HG02588 (cell line): ENCODE measurements around the gene DENND1A.

Source experiments
- ATAC-seq: cut with Tn5 transposase; IDR thresholded peaks from one replicate; pipeline ENCODE4 v1.9.1; 2021; ENCODE audit warnings: mild to moderate bottlenecking, moderate library complexity; ENCODE audit not compliant: unreplicated experiment

The DENND1A gene

DNA sequence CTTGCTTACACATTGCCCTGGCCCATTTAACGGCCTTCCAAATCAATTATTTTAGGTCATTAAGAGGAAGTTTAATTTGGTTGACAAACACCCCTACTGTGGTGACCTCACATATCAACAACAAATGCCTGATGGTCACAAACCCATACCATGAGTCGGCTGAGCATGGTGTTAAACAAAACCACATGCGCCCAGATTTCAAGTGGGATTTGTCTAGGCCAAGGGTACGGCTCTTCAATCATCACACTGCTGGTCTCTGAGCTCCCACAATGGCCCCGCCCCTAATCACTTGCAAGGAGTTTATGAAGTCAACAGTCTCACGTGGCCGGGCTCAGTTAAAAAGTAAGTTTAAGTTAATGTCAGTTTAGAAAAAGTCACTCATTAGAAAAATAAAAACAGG is 330.1 kb downstream of the DENND1A start:
- no peak for ATAC-seq

DNA sequence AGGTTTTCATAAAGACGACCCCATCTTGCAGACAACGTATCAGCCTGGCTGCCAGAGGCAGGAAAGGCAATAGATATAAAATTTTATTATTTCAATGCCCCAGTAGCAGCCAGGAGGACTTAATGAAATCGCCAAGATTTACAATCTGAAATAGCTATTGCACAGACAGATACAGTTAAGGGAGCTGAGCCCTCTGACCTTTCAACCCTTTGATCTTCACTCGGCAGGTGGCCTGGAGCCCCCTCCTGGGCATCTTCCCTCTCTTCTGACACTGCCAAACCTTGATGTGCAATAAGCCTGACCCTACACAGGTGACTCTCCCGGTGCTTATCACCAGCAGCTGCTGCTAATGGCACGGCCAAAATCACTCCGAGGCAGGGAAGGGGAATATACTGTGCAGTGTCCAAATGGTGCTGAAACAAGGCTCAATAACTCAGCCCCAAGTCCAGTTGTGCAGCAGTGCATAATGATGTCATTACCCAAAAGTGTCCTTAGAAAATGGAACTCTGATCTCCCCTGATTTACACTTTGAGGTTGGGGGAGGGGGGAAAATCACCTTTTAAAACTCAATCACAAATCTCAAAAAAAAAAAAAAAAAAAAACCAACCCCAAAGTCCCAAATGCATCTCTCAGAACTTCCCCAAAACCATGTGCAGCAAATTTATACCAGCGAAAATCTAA is 331.9 kb downstream of the DENND1A start:
- no peak for ATAC-seq

DNA sequence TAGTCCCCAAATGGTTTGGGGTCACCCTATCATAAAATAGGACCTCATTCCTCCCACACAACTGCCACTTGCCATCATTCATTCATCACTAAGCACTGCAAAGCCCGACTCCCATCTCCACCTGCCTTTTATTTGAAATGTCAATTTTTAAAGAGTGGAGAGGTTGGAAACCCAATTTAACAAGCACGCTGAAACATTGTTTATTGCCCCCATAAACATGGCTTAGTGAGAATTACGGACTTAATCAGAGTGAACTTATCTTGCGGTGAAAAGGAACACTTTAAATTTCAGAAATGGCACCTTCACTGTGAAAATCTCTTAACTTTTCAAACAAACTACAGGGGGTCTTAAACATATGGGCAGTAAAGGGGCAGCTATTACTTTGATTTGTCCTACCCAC is 332.9 kb downstream of the DENND1A start:
- no peak for ATAC-seq

- no peak for ATAC-seq
Observed at GRCh38 chr9:123591283-123591682, 338.6 kb downstream of the DENND1A start.

DNA sequence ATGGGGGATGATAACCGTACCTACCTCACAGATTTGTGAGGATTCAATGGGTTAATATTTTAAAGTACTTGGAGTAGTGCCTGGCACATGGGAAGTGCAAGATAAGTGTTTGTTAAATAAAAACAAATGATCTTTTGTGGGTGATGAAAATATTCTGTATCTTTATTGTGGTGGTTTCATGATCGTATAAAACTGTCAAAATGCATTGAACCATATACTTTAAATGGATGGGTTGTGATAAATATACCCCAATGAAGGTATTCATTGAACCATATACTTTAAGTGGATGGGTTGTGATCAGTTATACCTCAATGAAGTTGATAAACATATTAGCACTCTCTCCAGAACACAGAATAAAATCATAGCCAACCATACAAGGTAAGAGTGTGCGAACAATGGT is 339.4 kb downstream of the DENND1A start:
- ATAC-seq, result no peak

DNA sequence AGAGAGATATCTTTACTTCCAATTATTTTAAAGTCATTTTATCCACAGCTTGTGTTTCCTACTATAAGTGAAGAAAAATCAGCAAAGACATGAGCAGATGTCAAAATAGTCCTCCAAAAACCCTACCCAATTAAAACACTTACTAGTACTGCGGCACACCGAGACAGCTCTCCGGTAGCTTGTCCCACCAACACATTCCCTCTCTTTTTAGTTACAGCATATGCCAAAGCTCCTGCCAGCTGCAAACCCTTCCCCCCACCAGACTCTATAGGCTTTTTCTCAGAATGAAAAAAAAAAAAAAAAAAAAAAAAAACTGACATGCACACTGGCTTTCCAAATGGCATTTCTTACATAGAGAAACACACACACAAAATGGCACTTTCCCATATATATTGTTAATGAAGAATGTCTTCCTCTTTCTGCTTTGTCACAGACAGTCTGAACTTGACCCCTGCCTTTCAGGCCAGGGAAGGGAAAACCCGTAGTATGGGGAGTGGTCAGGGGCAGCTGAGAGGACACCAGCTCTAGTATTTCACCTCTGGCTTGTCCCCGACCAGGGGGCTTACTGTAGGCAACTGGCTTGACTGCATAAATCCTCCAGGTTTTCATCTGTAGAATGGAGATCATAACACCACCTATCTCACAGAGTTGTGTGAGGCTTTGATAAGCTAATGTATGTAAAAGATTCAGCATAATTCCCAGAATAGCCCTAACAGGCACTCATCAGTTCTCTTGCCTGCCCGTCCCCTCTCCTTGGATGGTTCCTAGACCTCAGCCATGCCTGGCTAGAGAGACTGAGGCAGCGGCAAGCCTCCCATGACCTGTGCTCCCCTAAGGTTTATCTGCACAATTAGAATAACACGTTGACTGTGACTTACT is 340.3 kb downstream of the DENND1A start:
- no peak for ATAC-seq

GRCh38 chr9:123586275-123586674 is 343.7 kb downstream of the DENND1A start:
- ATAC-seq, result no peak

- no peak for ATAC-seq
Observed at GRCh38 chr9:123584202-123585176, 345.4 kb downstream of the DENND1A start.

- ATAC-seq, result no peak
Observed at GRCh38 chr9:123583646-123584045, 346.3 kb downstream of the DENND1A start.

DNA sequence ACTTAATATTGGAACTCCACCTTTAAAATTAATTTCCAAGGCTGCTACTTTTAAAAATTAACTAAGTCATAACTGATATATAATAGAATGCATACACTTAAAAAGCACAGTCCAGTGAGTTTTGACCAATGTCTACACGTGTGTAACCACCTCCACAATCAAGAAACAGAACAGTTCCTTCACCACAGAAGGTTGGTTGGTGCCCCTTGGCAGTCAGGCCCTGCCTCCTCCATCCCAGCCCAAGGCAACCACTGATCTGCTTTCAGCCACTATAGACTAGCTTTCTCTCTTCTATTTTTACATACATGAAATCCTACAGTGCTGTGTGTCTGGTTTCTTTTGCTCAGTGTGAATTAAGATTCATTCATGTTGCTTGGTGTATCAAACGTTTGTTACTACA is 358.7 kb downstream of the DENND1A start:
- no peak for ATAC-seq

GRCh38 chr9:123568691-123569688 is 360.9 kb downstream of the DENND1A start:
- no peak for ATAC-seq

DNA sequence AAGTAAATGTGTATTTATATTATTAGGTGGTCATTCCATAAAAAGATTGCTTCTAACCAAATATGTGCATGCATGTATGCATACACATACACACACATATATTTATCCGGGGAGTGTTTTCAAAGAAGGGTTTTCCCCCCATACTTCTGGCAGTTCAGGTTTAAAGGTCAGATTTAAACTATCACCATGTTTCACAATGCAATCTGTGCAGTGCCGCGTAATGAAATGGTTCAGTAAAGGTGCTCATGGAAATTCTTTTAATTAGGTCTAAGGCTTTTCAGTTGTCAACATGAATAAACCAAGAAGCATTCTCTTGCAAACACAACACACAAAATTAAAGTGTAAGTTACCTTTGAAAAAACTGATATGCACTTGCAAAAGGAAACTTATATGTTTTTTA is 362.9 kb downstream of the DENND1A start:
- ATAC-seq, result no peak

- ATAC-seq, result no peak
Observed at GRCh38 chr9:123564652-123565051, 365.3 kb downstream of the DENND1A start.

DNA sequence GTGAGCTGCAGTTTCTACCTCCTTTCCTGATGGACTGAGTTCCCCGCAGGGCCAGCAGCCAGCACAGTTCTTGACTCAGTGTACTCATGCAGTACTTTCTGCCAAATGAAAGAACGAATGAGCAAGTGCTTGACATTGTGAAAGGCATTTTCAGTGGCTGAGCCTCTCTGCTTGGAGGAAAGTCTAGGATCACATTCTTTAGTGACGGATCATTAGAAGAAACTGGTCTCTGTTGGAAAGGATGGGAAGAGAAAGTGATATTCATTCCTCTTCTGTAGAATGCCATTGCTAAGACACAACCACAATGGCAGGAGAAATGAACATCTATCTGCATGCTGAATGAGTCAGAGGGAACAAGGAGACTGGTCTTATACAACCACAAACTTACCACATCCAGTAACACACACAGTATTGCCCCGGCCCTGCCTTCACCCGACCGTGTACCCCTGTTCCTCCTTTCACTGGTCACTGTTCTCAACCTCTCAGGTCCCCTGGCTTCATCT is 367.0 kb downstream of the DENND1A start:
- no peak for ATAC-seq

DNA sequence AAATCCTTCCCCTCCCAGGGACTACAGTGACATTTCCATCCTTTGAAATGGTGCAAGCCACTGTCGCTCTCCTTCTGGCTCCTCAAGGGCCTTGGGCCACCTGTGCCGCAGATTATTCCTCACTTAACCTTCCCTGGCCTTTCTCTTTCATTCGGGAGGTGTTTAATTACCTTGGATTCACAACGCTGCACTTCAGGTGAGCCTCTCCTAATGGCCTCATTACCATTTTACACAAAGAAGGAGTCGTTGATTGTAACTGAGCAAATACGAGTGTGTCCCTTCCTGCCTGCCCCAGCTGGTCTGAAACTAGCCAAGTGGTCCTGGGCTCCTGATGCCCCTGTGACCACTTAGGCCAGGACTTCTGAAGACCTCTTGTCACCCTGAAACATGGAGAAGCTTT is 368.9 kb downstream of the DENND1A start:
- no peak for ATAC-seq

GRCh38 chr9:123556464-123557435 is 373.2 kb downstream of the DENND1A start:
- ATAC-seq, result no peak

DNA sequence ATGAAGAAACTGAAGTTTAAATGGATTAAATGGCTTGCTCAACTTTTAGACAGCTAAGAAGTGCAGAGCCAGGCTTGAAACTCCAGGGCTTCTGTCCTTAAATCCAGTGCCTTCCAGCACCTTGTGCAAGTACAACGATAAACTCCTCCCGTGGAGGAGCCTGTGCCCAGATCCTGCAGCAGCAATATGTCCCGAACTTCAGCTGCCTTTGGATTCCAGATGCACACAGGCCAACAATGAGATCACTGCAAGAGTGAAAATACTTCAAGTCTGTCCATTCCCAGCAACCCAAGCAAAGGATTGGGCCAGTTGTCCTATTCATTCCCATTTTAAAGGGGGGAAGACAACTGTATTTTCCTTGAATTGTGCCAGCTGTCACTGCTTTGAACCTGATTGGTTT is 374.3 kb downstream of the DENND1A start:
- no peak for ATAC-seq

DNA sequence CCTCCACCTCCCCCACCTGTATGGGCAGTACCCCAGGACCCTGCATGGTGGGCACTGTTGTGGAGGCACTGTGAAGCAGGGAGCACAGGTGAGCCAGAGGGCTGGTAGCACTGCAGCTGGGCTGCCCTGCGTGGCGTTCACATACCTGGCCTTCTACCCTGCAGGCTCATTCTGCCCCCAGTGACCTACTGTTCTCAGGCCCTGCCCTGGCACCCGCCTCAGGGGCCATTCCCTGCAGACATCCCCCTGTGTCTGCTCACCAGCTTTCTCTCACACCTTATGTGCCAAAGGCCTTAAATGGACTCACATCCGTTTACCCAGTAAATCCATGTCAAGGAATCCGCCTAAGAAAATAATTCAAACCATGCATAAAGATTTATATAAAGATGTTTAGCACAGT is 377.4 kb downstream of the DENND1A start:
- ATAC-seq, result no peak

- ATAC-seq, result no peak
Observed at GRCh38 chr9:123551734-123552133, 378.2 kb downstream of the DENND1A start.
